ENCODE results near the gene PEX7.

PEX7 gene

GRCh38 chr6:136914947-136915346 lies 92.6 kb downstream of the PEX7 start:
- Histone ChIP-seq H3K4me1 (no peaks in the 10 kb centered on the region), H3K79me2 (no peaks in the 10 kb centered on the region), H3K36me3 (ENCODE audit: control insufficient read depth, insufficient read depth, low read length) (no peaks in the 10 kb centered on the region), H3K4me2 (ENCODE audit: low read length) (no peak overlapping the region), H3K27ac (no peak overlapping the region), H3K4me3 (ENCODE audit: low read depth, low read length) (no peak overlapping the region), H3K9me3 (ENCODE audit: control insufficient read depth, low read length) (no peaks in the 10 kb centered on the region), H2AFZ (no peak overlapping the region), H3K27me3 (ENCODE audit: control insufficient read depth, insufficient read depth, low read length) (no peaks in the 10 kb centered on the region), H3K9ac (no peak overlapping the region)
- no peak for TF ChIP-seq CTCF (IDR thresholded peaks at IDR 0.05)

GRCh38 chr6:136918706-136919105 lies 96.3 kb downstream of the PEX7 start:
- H3K4me3 ChIP-seq (ENCODE audit: low read depth, low read length) = no peak overlapping the region
- no peak for TF ChIP-seq CTCF (IDR thresholded peaks at IDR 0.05)
- peaks cover 2% of the 10 kb centered on the region for H3K4me1 ChIP-seq
- H3K27ac ChIP-seq = no peak overlapping the region
- H3K79me2 ChIP-seq = no peaks in the 10 kb centered on the region
- peaks cover 11% of the 10 kb centered on the region for H3K27me3 ChIP-seq (ENCODE audit: control insufficient read depth, insufficient read depth, low read length)
- no peaks in the 10 kb centered on the region for H3K36me3 ChIP-seq (ENCODE audit: control insufficient read depth, insufficient read depth, low read length)
- H3K9me3 ChIP-seq (ENCODE audit: control insufficient read depth, low read length) = no peaks in the 10 kb centered on the region
- H3K4me2 ChIP-seq (ENCODE audit: low read length) = no peak overlapping the region
- no peak overlapping the region for H3K9ac ChIP-seq
- no peak overlapping the region for H2AFZ ChIP-seq

GRCh38 chr6:136920216-136920615 lies 97.8 kb downstream of the PEX7 start:
- no peak overlapping the region for H3K4me3 ChIP-seq (ENCODE audit: low read depth, low read length)
- peaks cover 2% of the 10 kb centered on the region for H3K4me1 ChIP-seq
- peaks cover 11% of the 10 kb centered on the region for H3K27me3 ChIP-seq (ENCODE audit: control insufficient read depth, insufficient read depth, low read length)
- no peak for TF ChIP-seq CTCF (IDR thresholded peaks at IDR 0.05)
- no peak overlapping the region for H3K4me2 ChIP-seq (ENCODE audit: low read length)
- H3K79me2 ChIP-seq = no peaks in the 10 kb centered on the region
- H3K9ac ChIP-seq = no peak overlapping the region
- H3K27ac ChIP-seq = no peak overlapping the region
- no peaks in the 10 kb centered on the region for H3K9me3 ChIP-seq (ENCODE audit: control insufficient read depth, low read length)
- no peak overlapping the region for H2AFZ ChIP-seq
- no peaks in the 10 kb centered on the region for H3K36me3 ChIP-seq (ENCODE audit: control insufficient read depth, insufficient read depth, low read length)

GRCh38 chr6:136920671-136921380 lies 98.4 kb downstream of the PEX7 start:
- no peaks in the 10 kb centered on the region for H3K36me3 ChIP-seq (ENCODE audit: control insufficient read depth, insufficient read depth, low read length)
- no peak for TF ChIP-seq CTCF (IDR thresholded peaks at IDR 0.05)
- peaks cover 2% of the 10 kb centered on the region for H3K4me1 ChIP-seq
- peaks cover 11% of the 10 kb centered on the region for H3K27me3 ChIP-seq (ENCODE audit: control insufficient read depth, insufficient read depth, low read length)
- peak overlapping the region; percentile 29 for H3K4me3 ChIP-seq (ENCODE audit: low read depth, low read length)
- H3K27ac ChIP-seq = no peak overlapping the region
- H3K79me2 ChIP-seq = no peaks in the 10 kb centered on the region
- H3K9me3 ChIP-seq (ENCODE audit: control insufficient read depth, low read length) = no peaks in the 10 kb centered on the region
- H3K4me2 ChIP-seq (ENCODE audit: low read length) = peak overlapping the region; percentile 71
- H3K9ac ChIP-seq = no peak overlapping the region
- H2AFZ ChIP-seq = peak overlapping the region; percentile 25

- H3K4me1 ChIP-seq = peaks cover 2% of the 10 kb centered on the region
- no peak overlapping the region for H3K9ac ChIP-seq
- H3K9me3 ChIP-seq (ENCODE audit: control insufficient read depth, low read length) = no peaks in the 10 kb centered on the region
- no peaks in the 10 kb centered on the region for H3K36me3 ChIP-seq (ENCODE audit: control insufficient read depth, insufficient read depth, low read length)
- H2AFZ ChIP-seq = peak overlapping the region; percentile 25
- peak overlapping the region; percentile 71 for H3K4me2 ChIP-seq (ENCODE audit: low read length)
- H3K27ac ChIP-seq = no peak overlapping the region
- TF ChIP-seq CTCF (IDR thresholded peaks at IDR 0.05) = no peak
- H3K79me2 ChIP-seq = no peaks in the 10 kb centered on the region
- H3K4me3 ChIP-seq (ENCODE audit: low read depth, low read length) = peak overlapping the region; percentile 29
- peaks cover 11% of the 10 kb centered on the region for H3K27me3 ChIP-seq (ENCODE audit: control insufficient read depth, insufficient read depth, low read length)
Measured at GRCh38 chr6:136921381-136921935, 99.1 kb downstream of the PEX7 start.
